ENCODE measurements around the gene AGPAT4. TPM values are rescaled to one million over a fixed set of nuclear protein-coding genes. Genes with fewer than 3 reads are reported as not detected.
A peak's percentile ranks its signal among the peaks of the same experiment; 100 is the strongest.

Gene AGPAT4
- total RNA-seq, 1 experiment from 2014 or later: 22.0 TPM

- H3K27ac Mint-ChIP-seq: peak overlapping the region in 2 of 3 experiments; percentile 31 to 57; a peak in 1 of 7 replicates
- WGBS (ENCODE audit: extremely low coverage, insufficient read length, low lambda C conversion rate): no CpG with 5 or more reads among the region's 6 CpGs
Observed at GRCh38 chr6:161228096-161228495, 45.8 kb downstream of the AGPAT4 start.

More at GRCh38 chr6:161228096-161228495, 45.8 kb downstream of the AGPAT4 start:
- no peak overlapping the region for H2AK5ac ChIP-seq (ENCODE audit: insufficient read length, low read length)
- no peak overlapping the region for H3K4me2 ChIP-seq (ENCODE audit: insufficient read depth, insufficient read length, low read length)
- no peak overlapping the region for H3K18ac ChIP-seq (ENCODE audit: insufficient read length, low read depth, low read length)
- H3K56ac ChIP-seq (ENCODE audit: insufficient read length, low read depth, low read length): no peak overlapping the region
- peaks cover 4% of the 10 kb centered on the region; the same call in 1 of the 2 replicates for H3K4me1 ChIP-seq (ENCODE audit: insufficient read depth, low read length)
- H3K27ac ChIP-seq (ENCODE audit: insufficient read length, low read depth, low read length): no peak overlapping the region
- H2AFZ ChIP-seq (ENCODE audit: low read length): no peak overlapping the region
- H3K36me3 Mint-ChIP-seq (ENCODE audit: insufficient read depth in 1 of 3, low read depth in 3 of 3): peaks cover 32 to 43% (median 38%) of the 10 kb centered on the region in 3 experiments; a peak in 6 of 7 replicates
- H3K14ac ChIP-seq (ENCODE audit: insufficient read depth, low read length): no peak overlapping the region
- TF ChIP-seq CTCF (conservative IDR thresholded peaks at IDR 0.05): no peak
- no peak overlapping the region for H4K91ac ChIP-seq (ENCODE audit: insufficient read length, low read depth, low read length)
- H3K9me3 Mint-ChIP-seq: peaks cover 0 to 3% of the 10 kb centered on the region in 2 experiments; a peak in 2 of 5 replicates
- H3K4me1 Mint-ChIP-seq: peaks cover 17 to 18% of the 10 kb centered on the region in 2 experiments
- peaks cover 3% of the 10 kb centered on the region for H3K23me2 ChIP-seq (ENCODE audit: insufficient read length, low read depth, low read length, poor library complexity, severe bottlenecking)
- H3K9ac ChIP-seq (ENCODE audit: extremely low read depth, insufficient read length, low read length): no peak overlapping the region
- no peaks in the 10 kb centered on the region for H3K27me3 Mint-ChIP-seq (ENCODE audit: low read depth)
- H3K4me3 Mint-ChIP-seq: no peak overlapping the region
- no peak overlapping the region for H2BK20ac ChIP-seq (ENCODE audit: low read depth, low read length, poor library complexity, severe bottlenecking)
- H4K8ac ChIP-seq (replicated peaks; ENCODE audit: insufficient read length, low read depth, low read length): no peak overlapping the region
- H2BK5ac ChIP-seq (ENCODE audit: insufficient read length, low read length): no peak overlapping the region
- H2BK120ac ChIP-seq (ENCODE audit: low read depth, low read length, poor library complexity, severe bottlenecking): no peak overlapping the region
- no peak for DNase-seq
- H3K79me1 ChIP-seq (ENCODE audit: insufficient read depth, low read depth, low read length, poor library complexity, severe bottlenecking): no peaks in the 10 kb centered on the region
- no peaks in the 10 kb centered on the region for H3K9me3 ChIP-seq (ENCODE audit: control insufficient read depth, low read depth, low read length)
- no peaks in the 10 kb centered on the region for H4K20me1 ChIP-seq (ENCODE audit: control insufficient read depth, insufficient read depth, insufficient read length)
- no peaks in the 10 kb centered on the region for H3K27me3 ChIP-seq (ENCODE audit: insufficient read depth, low read length)
- no peak overlapping the region for H2BK15ac ChIP-seq (ENCODE audit: low read depth, low read length)
- H4K5ac ChIP-seq (ENCODE audit: insufficient read length, low read depth, low read length): no peak overlapping the region
- H3K79me2 ChIP-seq (ENCODE audit: insufficient read depth, low read length): peaks cover 1% of the 10 kb centered on the region; the same call in 1 of the 2 replicates
- H3T11ph ChIP-seq (ENCODE audit: low read length): no peak overlapping the region
- H3K23ac ChIP-seq (ENCODE audit: insufficient read length, low read depth, low read length): no peak overlapping the region
- H3K4ac ChIP-seq (ENCODE audit: low read depth, low read length): no peak overlapping the region
- H2BK12ac ChIP-seq (ENCODE audit: insufficient read length, low read depth, low read length): no peak overlapping the region
